Measurements from ENCODE around the gene NMUR1.
"Not testable (repeated sequence)": the region's sequence is repeated elsewhere in the genome, so short reads cannot be mapped to it uniquely, and the experiment has no call there.

Gene NMUR1

DNA sequence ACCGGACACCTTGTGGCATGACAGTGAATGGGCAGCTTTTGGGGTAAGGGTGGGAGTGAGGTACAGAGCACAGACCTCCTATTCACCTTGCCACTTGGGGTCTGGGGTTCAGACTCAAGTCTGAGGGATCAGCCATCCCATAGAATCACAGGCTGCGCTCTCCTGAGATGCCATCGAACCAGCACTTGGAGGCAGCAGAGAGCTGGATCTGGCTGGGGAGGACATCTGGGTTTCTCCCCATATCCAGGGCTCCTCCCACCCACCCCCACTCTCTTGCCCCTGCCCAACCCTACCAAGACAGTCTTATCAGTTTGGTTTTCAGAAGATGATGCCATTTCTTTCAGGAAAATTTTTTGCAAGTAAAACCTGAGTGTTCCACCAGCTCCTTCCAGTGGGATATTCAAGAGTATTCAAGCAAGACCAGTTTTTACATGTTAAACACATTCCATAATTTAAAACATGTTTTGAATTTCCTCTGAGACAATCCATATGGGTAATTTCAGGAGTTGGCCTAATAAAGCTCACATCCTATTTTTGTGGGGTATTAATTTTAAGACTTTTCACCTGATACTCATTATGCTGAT, 33.2 kb upstream of the NMUR1 start:
- TF ChIP-seq ZFX (IDR thresholded peaks at IDR 0.05; ENCODE audit: borderline replicate concordance): no peak
- TF ChIP-seq, protein P1, sequence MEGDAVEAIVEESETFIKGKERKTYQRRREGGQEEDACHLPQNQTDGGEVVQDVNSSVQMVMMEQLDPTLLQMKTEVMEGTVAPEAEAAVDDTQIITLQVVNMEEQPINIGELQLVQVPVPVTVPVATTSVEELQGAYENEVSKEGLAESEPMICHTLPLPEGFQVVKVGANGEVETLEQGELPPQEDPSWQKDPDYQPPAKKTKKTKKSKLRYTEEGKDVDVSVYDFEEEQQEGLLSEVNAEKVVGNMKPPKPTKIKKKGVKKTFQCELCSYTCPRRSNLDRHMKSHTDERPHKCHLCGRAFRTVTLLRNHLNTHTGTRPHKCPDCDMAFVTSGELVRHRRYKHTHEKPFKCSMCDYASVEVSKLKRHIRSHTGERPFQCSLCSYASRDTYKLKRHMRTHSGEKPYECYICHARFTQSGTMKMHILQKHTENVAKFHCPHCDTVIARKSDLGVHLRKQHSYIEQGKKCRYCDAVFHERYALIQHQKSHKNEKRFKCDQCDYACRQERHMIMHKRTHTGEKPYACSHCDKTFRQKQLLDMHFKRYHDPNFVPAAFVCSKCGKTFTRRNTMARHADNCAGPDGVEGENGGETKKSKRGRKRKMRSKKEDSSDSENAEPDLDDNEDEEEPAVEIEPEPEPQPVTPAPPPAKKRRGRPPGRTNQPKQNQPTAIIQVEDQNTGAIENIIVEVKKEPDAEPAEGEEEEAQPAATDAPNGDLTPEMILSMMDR (IDR thresholded peaks at IDR 0.05): peak; percentile 71

DNA sequence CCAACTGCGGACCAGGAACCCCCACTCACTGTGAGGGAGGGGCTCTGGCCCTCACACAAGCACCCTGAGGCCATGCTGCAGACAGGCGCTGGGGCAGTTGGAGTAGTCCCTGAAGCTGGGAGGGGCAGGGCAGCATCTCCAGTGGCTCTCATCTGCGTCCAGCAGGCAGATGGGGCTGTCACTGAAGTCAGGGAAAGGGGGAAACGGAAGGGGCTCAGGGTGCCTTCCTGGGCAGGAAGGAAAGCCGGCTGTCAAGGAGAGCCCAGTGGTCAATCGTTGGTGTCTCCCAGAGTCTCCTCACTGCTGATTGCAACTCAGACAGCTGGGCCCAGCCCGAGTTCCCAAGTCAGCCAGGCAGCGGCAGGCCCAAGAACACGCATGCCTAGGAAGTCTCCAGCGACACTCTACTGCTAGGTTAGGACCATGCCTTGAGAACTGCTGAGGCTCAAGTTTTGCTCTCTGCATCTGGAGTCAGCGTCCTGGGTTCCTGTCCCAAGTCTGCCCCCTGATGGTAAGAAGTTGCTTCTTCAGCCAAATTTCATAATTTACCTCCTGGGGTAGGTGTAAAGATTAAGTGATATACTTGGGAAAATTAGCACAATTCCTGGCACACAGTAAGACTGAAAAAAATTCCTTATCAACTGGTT, 27.4 kb upstream of the NMUR1 start:
- no peak for TF ChIP-seq ZFX (IDR thresholded peaks at IDR 0.05; ENCODE audit: borderline replicate concordance)
- TF ChIP-seq, protein P1 (IDR thresholded peaks at IDR 0.05): peak; percentile 74
- H3K27ac ChIP-seq: no peak overlapping the region

More for the DNA sequence above, 33.2 kb upstream of the NMUR1 start:
- H3K27ac ChIP-seq: no peak overlapping the region

DNA sequence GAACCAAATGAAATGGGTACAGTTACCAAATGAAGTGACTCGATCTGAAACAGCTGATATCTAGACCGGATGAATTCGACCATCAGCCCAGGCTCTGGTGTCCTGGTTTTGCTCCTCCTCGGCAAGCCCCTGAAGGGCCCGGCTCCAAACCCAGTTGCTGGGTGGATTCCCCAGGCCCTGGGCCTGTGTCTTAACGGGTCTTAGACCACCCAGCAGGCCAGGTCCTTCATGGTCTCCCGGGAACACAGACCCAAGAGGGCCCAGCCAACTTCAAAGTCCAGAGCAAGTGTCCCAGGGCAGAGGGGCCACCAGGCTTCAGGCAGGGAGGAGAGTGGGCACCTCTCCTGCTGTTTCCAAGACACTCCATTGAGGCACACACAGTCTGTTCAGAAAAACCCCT, 26.7 kb upstream of the NMUR1 start:
- TF ChIP-seq, protein P1 (IDR thresholded peaks at IDR 0.05): no peak
- no peak for TF ChIP-seq ZFX (IDR thresholded peaks at IDR 0.05; ENCODE audit: borderline replicate concordance)
- no peak overlapping the region for H3K27ac ChIP-seq

DNA sequence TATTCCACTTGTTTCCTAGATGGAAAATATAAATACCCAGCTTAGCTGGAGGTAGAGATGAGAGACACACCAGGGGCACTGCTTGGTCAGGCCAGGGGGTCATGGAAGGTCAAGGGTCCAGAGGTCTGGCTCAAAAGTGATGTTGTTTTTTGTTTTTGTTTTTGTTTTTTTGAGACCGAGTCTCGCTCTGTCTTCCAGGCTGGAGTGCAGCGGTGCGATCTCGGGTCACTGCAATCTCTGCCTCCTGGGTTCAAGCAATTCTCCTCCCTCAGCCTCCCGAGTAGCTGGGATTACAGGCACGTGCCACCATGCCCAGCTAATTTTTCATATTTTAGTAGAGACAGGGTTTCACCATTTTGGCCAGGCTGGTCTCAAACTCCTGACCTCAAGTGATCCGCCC, 26.3 kb upstream of the NMUR1 start:
- not testable (repeated sequence) for H3K27ac ChIP-seq

DNA sequence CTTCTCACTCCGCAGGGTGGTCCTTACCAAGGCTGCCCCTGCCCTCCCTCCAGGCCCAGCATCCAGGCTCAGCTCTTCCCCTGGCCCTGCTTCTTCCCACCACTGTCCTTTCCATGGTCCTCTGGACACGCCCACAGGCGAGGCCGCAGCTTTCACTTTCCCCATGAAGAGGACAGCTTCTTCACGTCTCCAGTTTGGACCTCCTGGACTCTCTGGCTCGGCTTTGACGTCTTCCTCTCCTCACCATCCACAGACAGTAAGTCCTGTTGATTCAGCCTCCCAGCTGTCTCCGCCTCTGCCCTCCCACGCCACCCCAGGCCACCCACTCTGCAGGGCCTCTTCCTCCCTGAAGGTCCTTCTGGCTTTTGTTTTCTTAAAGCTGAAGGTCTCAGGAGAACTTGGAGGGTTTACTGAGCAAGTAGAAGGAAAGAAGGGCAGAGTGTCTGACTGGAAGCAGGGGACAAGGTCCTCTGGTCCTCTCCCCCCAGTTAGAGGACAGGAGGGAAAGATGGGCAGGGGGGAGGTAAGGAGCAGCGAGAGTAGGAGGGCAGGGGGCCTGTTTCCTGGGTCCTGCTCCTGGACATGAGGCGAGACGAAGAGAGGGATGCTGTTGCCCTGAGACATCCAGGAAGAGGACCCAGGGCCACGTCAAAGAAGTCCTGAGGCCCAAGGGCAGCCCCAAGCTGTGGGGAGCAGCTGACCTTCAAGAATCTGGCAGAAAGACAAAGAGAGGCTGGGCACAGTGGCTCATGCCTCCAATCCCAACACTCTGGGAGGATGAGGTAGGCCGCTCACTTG, 24.7 kb upstream of the NMUR1 start:
- no peak overlapping the region for H3K27ac ChIP-seq

DNA sequence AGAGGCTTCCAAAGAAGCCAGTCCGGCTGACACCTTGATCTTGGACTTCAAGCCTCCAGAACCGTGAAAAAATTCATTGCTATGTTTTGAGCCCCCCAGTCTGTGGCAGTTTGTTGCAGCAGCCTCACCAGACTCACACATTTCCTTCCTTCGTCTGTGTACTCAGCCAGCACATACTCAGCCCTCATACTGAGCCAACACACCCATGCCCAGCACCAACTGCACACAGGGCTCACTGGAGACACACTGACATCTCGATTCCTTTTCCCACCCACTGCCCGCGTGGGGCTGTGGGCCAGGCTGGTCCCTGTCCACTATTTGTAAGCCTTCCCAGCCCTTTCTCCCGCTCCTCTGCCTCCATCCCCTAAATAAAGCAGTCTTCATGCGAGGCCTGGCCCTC, 24.1 kb upstream of the NMUR1 start:
- no peak for TF ChIP-seq ZFX (IDR thresholded peaks at IDR 0.05; ENCODE audit: borderline replicate concordance)
- TF ChIP-seq, protein P1 (IDR thresholded peaks at IDR 0.05): no peak
- H3K27ac ChIP-seq: no peak overlapping the region

More for the DNA sequence above, 24.7 kb upstream of the NMUR1 start:
- TF ChIP-seq ZFX (IDR thresholded peaks at IDR 0.05; ENCODE audit: borderline replicate concordance): no peak
- TF ChIP-seq, protein P1 (IDR thresholded peaks at IDR 0.05): no peak

DNA sequence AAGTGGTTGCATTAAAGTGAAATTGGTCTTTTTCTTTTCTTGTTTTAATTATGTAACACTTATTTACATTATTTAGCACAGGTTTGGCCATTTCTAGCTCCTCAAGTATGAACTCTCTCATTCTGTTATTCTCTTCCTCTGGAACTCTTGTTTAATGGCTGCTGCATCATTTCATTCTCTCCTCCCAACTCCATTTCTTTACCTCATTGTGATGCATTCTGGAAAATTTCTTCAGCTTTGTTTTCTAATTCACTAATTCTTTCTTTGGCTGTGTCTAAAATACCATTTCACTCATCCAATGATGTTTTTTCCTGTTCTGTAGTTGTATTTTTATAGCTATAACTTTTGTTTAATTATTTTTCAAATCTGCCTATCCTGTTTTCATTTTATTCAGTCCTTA, 22.5 kb upstream of the NMUR1 start:
- no peak for TF ChIP-seq ZFX (IDR thresholded peaks at IDR 0.05; ENCODE audit: borderline replicate concordance)
- TF ChIP-seq, protein P1 (IDR thresholded peaks at IDR 0.05): no peak
- H3K27ac ChIP-seq: no peak overlapping the region
